Measurements from ENCODE around the gene TMEM52B.

GRCh38 chr12:10211940-10212738 is 33.3 kb downstream of the TMEM52B start:
- TF ChIP-seq CTCF (conservative IDR thresholded peaks at IDR 0.05; ENCODE audit: low read depth, low read length), result no peak
- no peak for TF ChIP-seq EZH2 (IDR thresholded peaks at IDR 0.05; ENCODE audit: borderline replicate concordance, low read depth, low read length, poor library complexity, severe bottlenecking)

All from A673 (cell line).